Psoas muscle (tissue), 8 donors: ENCODE data around the gene A3GALT2. TPM values are rescaled to one million over a fixed set of nuclear protein-coding genes. Genes with fewer than 3 reads are reported as not detected.

Source experiments
- ATAC-seq, 4 donors: fragments of 200-7000 bp; cut with Tn5 transposase; one replicate each; pipeline ENCODE4 v1.9.1; 2020; ENCODE audit warnings: moderate library complexity in 3 of 4, mild to moderate bottlenecking in 2 of 4
- DNase-seq, 2 donors: peaks; one replicate each; pipeline ENCODE4 v3.0.0-alpha.2; 2020
- H3K27ac ChIP-seq: fragments of 200-600 bp; one replicate; pipeline ENCODE4 v1.8.0; 2022
- H3K27me3 ChIP-seq, 3 donors: fragments of 200-600 bp in 1 of 3; one replicate each; pipeline versions ENCODE4 v1.6.1 to v1.8.0; 2013 to 2022; ENCODE audit warnings: low read length in 2 of 3, mild to moderate bottlenecking in 2 of 3, moderate library complexity in 1 of 3; ENCODE audit not compliant: insufficient read depth in 3 of 3
- H3K36me3 ChIP-seq, 2 donors: fragments of 200-600 bp in 1 of 2; one replicate each; pipeline versions ENCODE4 v1.6.1 to v1.8.0; 2013 to 2022; ENCODE audit warnings: low read depth in 1 of 2, mild to moderate bottlenecking in 1 of 2, moderate library complexity in 1 of 2; ENCODE audit not compliant: insufficient read depth in 1 of 2
- H3K4me1 ChIP-seq: fragments of 200-600 bp; one replicate; pipeline ENCODE4 v1.8.0; 2022
- H3K4me3 ChIP-seq: fragments of 200-600 bp; one replicate; pipeline ENCODE4 v1.8.0; 2022; ENCODE audit warnings: mild to moderate bottlenecking
- H3K9me3 ChIP-seq: fragments of 200-600 bp; one replicate; pipeline ENCODE4 v1.8.0; 2022
- CTCF ChIP-seq: fragments of 200-600 bp; IDR thresholded peaks from one replicate; pipeline ENCODE4 v1.8.0; 2022; ENCODE audit warnings: antibody characterized with exemption
- WGBS, 3 donors: extraction: QIAGEN DNeasy Blood & Tissue Kit; methylation state at CpG; one replicate each; pipeline versions ENCODE4 v1.1.6 to v1.1.7; 2013; 5-methylcytosine and 5-hydroxymethylcytosine counted together
- intact Hi-C, 2 donors: fragments of 100-400 bp; cut with DNase I; formaldehyde crosslinking; loops; one replicate each; pipeline versions ENCODE4 v1.11.0 to v1.14.2; 2022
- polyA plus RNA-seq, 3 donors: library from polyadenylated mRNA; stranded (reverse); fragments of 200-250 nt; gene quantifications; one replicate each; pipeline ENCODE4 v1.2.3, GENCODE V29; 2013
- total RNA-seq, 4 donors: library from RNA; stranded (reverse); fragmentation: NEBNext Ultra II Directional in 2 of 4; extraction: Animal tissue kit (Norgen Biotek cat#: 25700) in 2 of 4; gene quantifications; one replicate each; pipeline versions ENCODE4 v1.2.1 to v1.2.4, GENCODE V29; 2021 to 2023
- donor health status: healthy with polysubstance abuse.
- donor health status: DM: no; HTN: no; CAD: no; lungs with moderate emphysema.
- donor health status: Bipolar disorder and iron deficiency.
- donor health status: healthy.
- donor health status: DM: yes; HTN: yes; CAD: no.
- donor health status: DM: no; HTN: no; CAD: no.
- donor health status: DM: no; HTN: no; CAD: no.
- donor health status: DM: yes; HTN: yes; CAD: no.

A3GALT2 gene
- total and polyA plus RNA-seq, 7 donors = not detected

DNA sequence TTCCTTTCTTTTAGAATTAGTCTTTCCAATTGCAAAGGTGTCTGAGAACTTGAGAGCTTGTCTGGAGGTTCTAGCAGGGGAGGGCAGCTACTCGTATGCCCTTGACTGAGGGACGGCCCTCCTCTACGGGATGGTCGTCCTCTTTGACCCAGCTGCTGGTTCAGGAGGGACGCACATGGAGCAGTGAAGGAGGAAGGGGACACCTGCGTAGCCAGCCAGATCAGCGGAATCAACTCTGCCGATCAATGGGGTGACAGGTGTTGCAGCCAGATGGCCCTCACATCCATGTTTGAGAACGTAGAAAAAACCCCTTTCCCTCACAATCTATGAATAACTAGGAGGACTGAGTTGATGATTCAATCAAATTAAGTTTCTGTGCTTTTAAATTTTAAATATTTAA is 15.7 kb upstream of the A3GALT2 start:
- no peaks in the 10 kb centered on the region for H3K27me3 ChIP-seq
- DNase-seq = no peak
- H3K9me3 ChIP-seq = no peaks in the 10 kb centered on the region
- peaks cover 11 to 37% of the 10 kb centered on the region in 2 donors for H3K36me3 ChIP-seq
- no peak for TF ChIP-seq CTCF
- peak overlapping the region; percentile 98 for H3K27ac ChIP-seq
- H3K4me1 ChIP-seq = peaks cover 100% of the 10 kb centered on the region
- no peak overlapping the region for H3K4me3 ChIP-seq
- intact Hi-C loops = no loop called here
- 46 to 48% (median 48%) methylated on average over 9 of the region's 9 CpGs for WGBS, 3 donors
- ATAC-seq = no peak

- DNase-seq (no peak), ATAC-seq (no peak)
- no peak for TF ChIP-seq CTCF
- peak overlapping the region; percentile 49 for H3K4me3 ChIP-seq
- H3K27ac ChIP-seq = peak overlapping the region; percentile 98
- intact Hi-C loops = no loop called here
- 49 to 56% (median 54%) methylated on average over 4 of the region's 4 CpGs for WGBS, 3 donors
- H3K9me3 ChIP-seq = no peaks in the 10 kb centered on the region
- H3K27me3 ChIP-seq = no peaks in the 10 kb centered on the region
- peaks cover 88% of the 10 kb centered on the region for H3K4me1 ChIP-seq
- peaks cover 8 to 40% of the 10 kb centered on the region in 2 donors for H3K36me3 ChIP-seq
These were observed 14.1 kb upstream of the A3GALT2 start for GRCh38 chr1:33335020-33335419.

DNA sequence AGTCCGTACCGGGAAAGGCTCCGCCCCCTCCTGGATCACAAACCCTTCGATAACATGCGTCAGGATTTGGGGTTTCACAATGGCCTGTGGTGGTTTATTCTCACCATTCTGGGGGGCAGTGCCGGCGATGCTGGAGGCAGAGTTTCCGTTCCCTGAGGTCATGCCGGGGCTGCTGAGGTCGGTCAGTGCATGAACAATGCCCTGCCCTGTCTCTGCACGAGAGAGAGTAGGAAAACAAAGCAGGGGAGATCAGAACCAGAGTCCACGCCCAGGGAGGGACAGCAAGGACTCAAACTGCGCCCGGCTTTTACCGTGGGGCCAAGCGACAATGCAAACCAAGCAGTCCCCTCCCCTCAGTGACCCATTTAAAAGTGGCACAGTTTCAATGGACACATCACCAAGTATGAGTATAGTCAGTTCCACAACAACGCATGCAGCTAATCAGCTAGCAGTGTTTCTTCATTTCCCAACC is 13.2 kb upstream of the A3GALT2 start:
- intact Hi-C loops = loop anchor here in 1 of 2 donors (5.0 kb wide), 1 partner anchor 33 kb away; no protein-coding TSS in a partner anchor
- Histone ChIP-seq H3K4me3 (peak overlapping the region; percentile 49), H3K27ac (peak overlapping the region; percentile 98), H3K4me1 (peaks cover 87% of the 10 kb centered on the region), H3K27me3 (no peaks in the 10 kb centered on the region), H3K9me3 (no peaks in the 10 kb centered on the region), H3K36me3 (peaks cover 13 to 47% of the 10 kb centered on the region in 2 donors)
- ATAC-seq (peak; percentile 13 to 54 (median 52)), DNase-seq (peak; percentile 83 to 86)
- TF ChIP-seq CTCF = no peak
- 37 to 48% (median 43%) methylated on average over 17 of the region's 17 CpGs for WGBS, 3 donors

- WGBS, 3 donors = 34 to 52% (median 42%) methylated on average over 5 of the region's 5 CpGs
These were observed 12.0 kb upstream of the A3GALT2 start for GRCh38 chr1:33332881-33333280.

More at GRCh38 chr1:33332881-33333280, 12.0 kb upstream of the A3GALT2 start:
- no peak for TF ChIP-seq CTCF
- Histone ChIP-seq H3K27ac (peak overlapping the region; percentile 98), H3K9me3 (no peaks in the 10 kb centered on the region), H3K4me3 (peak overlapping the region; percentile 49), H3K36me3 (peaks cover 13 to 59% of the 10 kb centered on the region in 2 donors), H3K4me1 (peaks cover 86% of the 10 kb centered on the region), H3K27me3 (no peaks in the 10 kb centered on the region)
- peak; percentile 45 to 74 (median 63) for ATAC-seq
- DNase-seq = peak in 1 of 2 donors; percentile 78
- intact Hi-C loops = loop anchor here in 1 of 2 donors (5.0 kb wide), 1 partner anchor 34 kb away; no protein-coding TSS in a partner anchor
